CD4-positive, alpha-beta T cell treated with Interleukin-6 for 4 hours (primary cell): ENCODE measurements around the gene RAB6B.
"Not testable (repeated sequence)": the region's sequence is repeated elsewhere in the genome, so short reads cannot be mapped to it uniquely, and the experiment has no call there.

Experiments
- DNase-seq: peaks from one replicate; pipeline ENCODE4 v3.0.0-alpha.2; 2020; ENCODE audit warnings: mixed read lengths

RAB6B gene

GRCh38 chr3:133799794-133800585 lies 95.7 kb downstream of the RAB6B start:
- no peak for DNase-seq

GRCh38 chr3:133797396-133798105 lies 98.1 kb downstream of the RAB6B start:
- DNase-seq = no peak

- DNase-seq = no peak
Measured at GRCh38 chr3:133792171-133792763, 103.4 kb downstream of the RAB6B start.

- no peak for DNase-seq
Measured at GRCh38 chr3:133788024-133788423, 107.7 kb downstream of the RAB6B start.

- DNase-seq = no peak
Measured at GRCh38 chr3:133783762-133784161, 111.9 kb downstream of the RAB6B start.

GRCh38 chr3:133782454-133782853 lies 113.2 kb downstream of the RAB6B start:
- no peak for DNase-seq

- no peak for DNase-seq
Measured at GRCh38 chr3:133781570-133781969, 114.1 kb downstream of the RAB6B start.

- not testable (repeated sequence) for DNase-seq
Measured at GRCh38 chr3:133780756-133781155, 114.9 kb downstream of the RAB6B start.

GRCh38 chr3:133779626-133780203 lies 116.0 kb downstream of the RAB6B start:
- no peak for DNase-seq

GRCh38 chr3:133777807-133778568 lies 117.7 kb downstream of the RAB6B start:
- DNase-seq = no peak

- DNase-seq = no peak
Measured at GRCh38 chr3:133776794-133777438, 118.8 kb downstream of the RAB6B start.

GRCh38 chr3:133775835-133776234 lies 119.8 kb downstream of the RAB6B start:
- no peak for DNase-seq

GRCh38 chr3:133775309-133775708 lies 120.4 kb downstream of the RAB6B start:
- DNase-seq = no peak
